Measurements from ENCODE around the gene MARCHF10. TPM values are rescaled to one million over a fixed set of nuclear protein-coding genes. Genes with fewer than 3 reads are reported as not detected.
"Not testable (repeated sequence)": the region's sequence is repeated elsewhere in the genome, so short reads cannot be mapped to it uniquely, and the experiment has no call there.

The MARCHF10 gene
- total RNA-seq, 1 donor from 2014 or later, result 5.1 TPM

DNA sequence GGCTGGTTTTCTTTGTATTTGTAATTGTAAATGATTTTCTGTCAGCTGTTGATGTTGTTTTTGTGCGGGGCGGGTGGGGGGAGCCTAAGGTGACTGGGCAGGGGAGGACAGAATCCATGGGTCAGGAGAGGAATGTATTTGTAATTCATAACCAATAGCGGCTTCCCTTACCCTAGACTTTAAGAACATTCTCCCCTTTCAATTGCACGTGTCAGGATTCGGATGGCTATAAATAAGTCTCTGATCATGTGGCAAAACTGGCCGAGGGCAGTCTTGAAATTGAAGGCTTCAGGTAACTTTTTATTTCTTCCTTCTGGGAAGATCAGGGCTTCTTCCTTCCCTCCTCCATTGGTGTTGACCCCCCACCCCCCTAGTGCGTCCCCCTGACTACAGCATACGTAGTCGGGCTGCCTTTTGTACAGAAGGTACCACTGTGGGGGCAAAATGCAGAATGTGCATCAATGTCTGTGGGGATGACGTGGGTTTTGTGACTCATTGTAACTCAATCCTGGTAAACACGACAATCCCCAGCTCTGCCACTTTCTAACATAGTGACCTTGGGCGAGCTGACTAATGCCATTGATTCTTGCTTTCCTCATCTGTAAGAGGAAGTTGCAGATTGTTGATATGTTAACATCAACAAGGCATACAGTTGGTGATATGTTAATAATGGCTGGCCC is 16.2 kb downstream of the MARCHF10 start:
- Histone ChIP-seq H3K4me1 (no peaks in the 10 kb centered on the region), H3K27me3 (ENCODE audit: low read depth) (no peaks in the 10 kb centered on the region), H3K9me3 (no peaks in the 10 kb centered on the region), H3K27ac (no peak overlapping the region), H3K36me3 (no peaks in the 10 kb centered on the region), H3K4me3 (no peak overlapping the region)
- DNase-seq (no peak), ATAC-seq (no peak)
- TF ChIP-seq, protein P1, sequence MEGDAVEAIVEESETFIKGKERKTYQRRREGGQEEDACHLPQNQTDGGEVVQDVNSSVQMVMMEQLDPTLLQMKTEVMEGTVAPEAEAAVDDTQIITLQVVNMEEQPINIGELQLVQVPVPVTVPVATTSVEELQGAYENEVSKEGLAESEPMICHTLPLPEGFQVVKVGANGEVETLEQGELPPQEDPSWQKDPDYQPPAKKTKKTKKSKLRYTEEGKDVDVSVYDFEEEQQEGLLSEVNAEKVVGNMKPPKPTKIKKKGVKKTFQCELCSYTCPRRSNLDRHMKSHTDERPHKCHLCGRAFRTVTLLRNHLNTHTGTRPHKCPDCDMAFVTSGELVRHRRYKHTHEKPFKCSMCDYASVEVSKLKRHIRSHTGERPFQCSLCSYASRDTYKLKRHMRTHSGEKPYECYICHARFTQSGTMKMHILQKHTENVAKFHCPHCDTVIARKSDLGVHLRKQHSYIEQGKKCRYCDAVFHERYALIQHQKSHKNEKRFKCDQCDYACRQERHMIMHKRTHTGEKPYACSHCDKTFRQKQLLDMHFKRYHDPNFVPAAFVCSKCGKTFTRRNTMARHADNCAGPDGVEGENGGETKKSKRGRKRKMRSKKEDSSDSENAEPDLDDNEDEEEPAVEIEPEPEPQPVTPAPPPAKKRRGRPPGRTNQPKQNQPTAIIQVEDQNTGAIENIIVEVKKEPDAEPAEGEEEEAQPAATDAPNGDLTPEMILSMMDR (IDR thresholded peaks at IDR 0.05), result no peak
- intact Hi-C loops (cut with DNase I), result no loop called here

DNA sequence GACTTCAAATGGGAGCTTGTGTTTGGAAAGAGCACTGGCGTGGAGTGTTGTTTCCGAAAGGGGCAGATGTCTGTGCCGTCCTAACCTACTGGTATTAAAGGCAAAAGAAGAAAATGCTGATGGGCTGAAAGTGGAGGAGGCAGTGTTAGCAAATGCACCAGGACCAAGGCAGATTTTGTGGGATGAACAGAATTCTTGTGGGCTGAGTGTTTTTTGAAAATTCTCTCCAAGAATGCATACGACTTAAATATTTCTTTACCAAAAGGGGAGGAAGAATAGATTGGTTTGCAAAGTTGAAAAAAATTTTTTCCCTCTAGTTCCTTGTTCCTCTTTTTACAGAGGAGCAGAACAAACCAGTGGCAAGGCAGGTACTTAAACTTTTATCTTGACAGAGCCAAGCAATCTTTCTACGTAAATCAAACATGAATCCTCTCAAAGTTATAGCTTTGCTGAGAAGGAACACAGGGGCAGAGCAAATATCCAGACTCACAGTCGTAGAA is 16.8 kb downstream of the MARCHF10 start:
- Histone ChIP-seq H3K36me3 (no peaks in the 10 kb centered on the region), H3K27me3 (ENCODE audit: low read depth) (no peaks in the 10 kb centered on the region), H3K27ac (no peak overlapping the region), H3K9me3 (no peaks in the 10 kb centered on the region), H3K4me1 (no peaks in the 10 kb centered on the region), H3K4me3 (no peak overlapping the region)
- DNase-seq (no peak), ATAC-seq (no peak)
- intact Hi-C loops (cut with DNase I), result no loop called here
- TF ChIP-seq, protein P1 (IDR thresholded peaks at IDR 0.05), result no peak

DNA sequence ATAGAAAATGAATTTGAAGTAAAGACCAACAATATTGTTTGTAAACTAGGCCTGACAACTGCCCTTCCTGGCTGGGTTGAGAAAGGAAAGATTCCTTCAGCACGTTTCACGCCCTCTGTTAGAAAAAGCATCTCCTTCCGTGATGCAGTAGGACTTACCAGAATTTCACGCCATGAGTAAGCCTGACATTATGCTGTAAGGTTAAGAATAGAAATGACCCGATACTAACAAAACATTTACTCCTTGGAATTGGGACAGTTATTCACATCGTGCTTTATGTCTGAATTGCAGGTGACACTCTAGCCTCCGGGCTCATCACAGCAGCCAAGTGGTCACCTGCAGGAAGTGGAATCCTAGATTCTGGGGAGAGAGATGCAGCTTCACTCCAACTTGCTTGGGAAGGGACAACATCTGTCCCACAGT is 17.5 kb downstream of the MARCHF10 start:
- Histone ChIP-seq H3K27me3 (ENCODE audit: low read depth) (no peaks in the 10 kb centered on the region), H3K9me3 (no peaks in the 10 kb centered on the region), H3K27ac (no peak overlapping the region), H3K4me3 (no peak overlapping the region), H3K36me3 (no peaks in the 10 kb centered on the region), H3K4me1 (no peaks in the 10 kb centered on the region)
- intact Hi-C loops (cut with DNase I), result no loop called here
- TF ChIP-seq, protein P1 (IDR thresholded peaks at IDR 0.05), result no peak
- ATAC-seq (no peak), DNase-seq (no peak)

DNA sequence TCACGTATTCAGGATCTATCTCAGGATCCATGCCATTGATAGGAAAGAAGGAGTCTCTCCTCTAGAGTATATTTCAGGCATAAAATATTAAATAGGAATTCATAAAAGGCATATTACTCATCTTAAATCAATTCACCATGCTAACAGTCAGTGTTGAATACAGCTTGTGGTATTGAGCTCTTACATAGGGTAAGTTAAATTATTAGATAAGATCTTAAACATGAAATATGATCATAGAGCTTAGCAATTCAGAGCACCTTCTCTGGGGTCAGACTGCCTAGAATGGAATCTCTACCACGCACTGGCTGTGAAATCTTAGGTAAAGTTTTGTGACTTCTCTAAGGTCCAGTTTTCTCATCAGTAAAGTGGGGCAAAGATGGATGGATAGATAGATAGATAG is 20.7 kb downstream of the MARCHF10 start:
- no peak for DNase-seq
- no peaks in the 10 kb centered on the region for H3K27me3 ChIP-seq (ENCODE audit: low read depth)
- no peak overlapping the region for H3K4me3 ChIP-seq
- H3K4me1 ChIP-seq, result no peaks in the 10 kb centered on the region
- H3K36me3 ChIP-seq, result no peaks in the 10 kb centered on the region
- H3K9me3 ChIP-seq, result no peaks in the 10 kb centered on the region
- intact Hi-C loops (cut with DNase I), result no loop called here
- TF ChIP-seq, protein P1 (IDR thresholded peaks at IDR 0.05), result no peak
- H3K27ac ChIP-seq, result no peak overlapping the region
- no peak for ATAC-seq

DNA sequence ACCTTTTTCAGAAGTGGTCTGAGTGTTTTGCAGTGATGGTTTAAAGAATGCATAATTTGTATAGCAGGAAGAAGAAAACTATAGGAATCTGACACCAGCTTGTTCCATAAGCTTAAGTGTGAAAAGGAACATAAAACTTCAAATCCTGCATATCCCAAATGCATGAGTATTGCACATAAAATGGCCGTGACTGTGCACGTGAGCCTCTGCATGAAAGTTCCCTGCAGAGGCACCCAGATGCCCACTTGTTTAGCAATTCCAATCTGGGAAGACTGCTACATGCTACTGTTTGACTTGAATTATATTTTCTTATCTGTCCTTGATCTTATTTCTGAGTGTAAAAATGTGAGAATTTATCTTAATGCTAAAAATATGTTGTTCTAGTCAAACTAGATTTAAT is 21.5 kb downstream of the MARCHF10 start:
- DNase-seq (no peak), ATAC-seq (no peak)
- Histone ChIP-seq H3K4me1 (no peaks in the 10 kb centered on the region), H3K27me3 (ENCODE audit: low read depth) (no peaks in the 10 kb centered on the region), H3K36me3 (no peaks in the 10 kb centered on the region), H3K27ac (no peak overlapping the region), H3K4me3 (no peak overlapping the region), H3K9me3 (no peaks in the 10 kb centered on the region)
- intact Hi-C loops (cut with DNase I), result no loop called here
- TF ChIP-seq, protein P1 (IDR thresholded peaks at IDR 0.05), result no peak

DNA sequence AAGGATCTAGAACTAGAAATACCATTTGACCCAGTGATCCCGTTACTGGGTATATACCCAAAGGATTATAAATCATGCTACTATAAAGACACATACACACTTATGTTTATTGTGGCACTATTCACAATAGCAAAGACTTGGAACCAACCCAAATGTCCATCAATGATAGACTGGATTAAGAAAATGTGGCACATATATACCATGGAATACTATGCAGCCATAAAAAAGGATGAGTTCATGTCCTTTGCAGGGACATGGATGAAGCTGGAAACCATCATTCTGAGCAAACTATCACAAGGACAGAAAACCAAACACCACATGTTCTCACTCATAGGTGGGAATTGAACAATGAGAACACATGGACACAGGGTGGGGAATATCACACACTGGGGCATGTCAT is 22.1 kb downstream of the MARCHF10 start:
- H3K27ac ChIP-seq; H3K4me1 ChIP-seq; H3K4me3 ChIP-seq; H3K27me3 ChIP-seq (ENCODE audit: low read depth); intact Hi-C loops (cut with DNase I); H3K36me3 ChIP-seq; H3K9me3 ChIP-seq; DNase-seq; ATAC-seq: not testable (repeated sequence)
